SU-DHL-6 (cell line): ENCODE data around the gene STARD3.

Experiments
- H2AFZ ChIP-seq: fragments of 200-600 bp; sonication (generic); 2 replicates; pipeline ENCODE4 v1.6.1; 2014; ENCODE audit warnings: low read depth, mild to moderate bottlenecking, moderate library complexity, mixed read lengths, antibody characterized with exemption, low read length; ENCODE audit not compliant: severe bottlenecking
- H3F3A ChIP-seq: fragments of 200-600 bp; shearing (Covaris generic); 2 replicates; pipeline ENCODE4 v1.6.0; 2016; ENCODE audit warnings: antibody characterized with exemption, mild to moderate bottlenecking; ENCODE audit not compliant: insufficient read depth
- H3K27ac ChIP-seq: fragments of 200-600 bp; sonication (generic); 2 replicates; pipeline ENCODE4 v1.5.1; 2016; ENCODE audit warnings: low read depth, mild to moderate bottlenecking, low read length, moderate library complexity, mixed read lengths
- H3K27me3 ChIP-seq: fragments of 200-600 bp; sonication (generic), shearing (Covaris generic); 2 replicates; pipeline ENCODE4 v1.6.0; 2014; ENCODE audit warnings: mild to moderate bottlenecking, low read length
- H3K36me3 ChIP-seq: fragments of 200-600 bp; sonication (generic); 2 replicates; pipeline ENCODE4 v1.6.1; 2014; ENCODE audit warnings: mild to moderate bottlenecking, low read length, mixed read lengths
- H3K4me2 ChIP-seq: fragments of 300-600, 200-600 bp; shearing (Covaris generic), sonication (generic); 2 replicates; pipeline ENCODE4 v1.6.0; 2014; ENCODE audit warnings: low read length, low read depth, mild to moderate bottlenecking; ENCODE audit not compliant: poor library complexity, severe bottlenecking
- H3K4me3 ChIP-seq: fragments of 200-600 bp; sonication (generic); 2 replicates; pipeline ENCODE4 v1.5.1; 2014; ENCODE audit warnings: antibody characterized with exemption, low read length, mild to moderate bottlenecking, mixed read lengths; ENCODE audit not compliant: insufficient read depth, poor library complexity, severe bottlenecking
- H3K79me2 ChIP-seq: fragments of 200-600 bp; sonication (generic); 2 replicates; pipeline ENCODE4 v1.6.1; 2014; ENCODE audit warnings: mild to moderate bottlenecking, low read length, moderate library complexity; ENCODE audit not compliant: insufficient read depth
- H3K9ac ChIP-seq: fragments of 200-600 bp; sonication (generic); 2 replicates; pipeline ENCODE4 v1.7.0; 2014; ENCODE audit warnings: mild to moderate bottlenecking, low read length
- H3K9me2 ChIP-seq: fragments of 200-600 bp; sonication (generic); replicated peaks from 2 replicates; pipeline ENCODE4 v1.6.1; 2014; ENCODE audit warnings: low read length; ENCODE audit not compliant: insufficient read depth
- H3K9me3 ChIP-seq: fragments of 200-600 bp; sonication (generic); 2 replicates; pipeline ENCODE4 v1.6.1; 2014; ENCODE audit warnings: low read length, mixed read lengths; ENCODE audit not compliant: insufficient read depth
- H4K20me1 ChIP-seq: fragments of 200-600 bp; sonication (generic); 2 replicates; pipeline ENCODE4 v1.6.1; 2014; ENCODE audit warnings: low read depth, mild to moderate bottlenecking, antibody characterized with exemption, low read length, moderate library complexity, mixed read lengths
- CTCF ChIP-seq: fragments of 200-600 bp; sonication (generic); IDR thresholded peaks from one replicate; pipeline ENCODE4 v1.5.1; 2017; ENCODE audit warnings: antibody characterized with exemption, mild to moderate bottlenecking, low read length, moderate library complexity; ENCODE audit not compliant: insufficient read depth, poor library complexity, severe bottlenecking
- EZH2phosphoT487 ChIP-seq: fragments of 200-600 bp; sonication (generic), shearing (Covaris generic); conservative IDR thresholded peaks from 2 replicates; pipeline ENCODE4 v1.6.1; 2018; ENCODE audit warnings: mild to moderate bottlenecking, antibody characterized with exemption, low read length, moderate library complexity, mixed read lengths

Gene STARD3

GRCh38 chr17:39593371-39593770, 43.6 kb upstream of the STARD3 start:
- H3K27ac ChIP-seq = no peak overlapping the region
- H3K9me2 ChIP-seq = no peaks in the 10 kb centered on the region
- H3K4me3 ChIP-seq = no peak overlapping the region
- no peaks in the 10 kb centered on the region for H3K36me3 ChIP-seq
- no peaks in the 10 kb centered on the region for H3K27me3 ChIP-seq
- H3K4me2 ChIP-seq = no peak overlapping the region
- H3K79me2 ChIP-seq = no peaks in the 10 kb centered on the region
- H2AFZ ChIP-seq = no peak overlapping the region
- no peaks in the 10 kb centered on the region for H3K9me3 ChIP-seq
- H3F3A ChIP-seq = no peaks in the 10 kb centered on the region
- no peak for TF ChIP-seq EZH2phosphoT487
- TF ChIP-seq CTCF = no peak
- H3K9ac ChIP-seq = no peak overlapping the region
- no peaks in the 10 kb centered on the region for H4K20me1 ChIP-seq

GRCh38 chr17:39595294-39595693, 41.6 kb upstream of the STARD3 start:
- Histone ChIP-seq H4K20me1 (no peaks in the 10 kb centered on the region), H3K4me2 (no peak overlapping the region), H3K27ac (no peak overlapping the region), H3K27me3 (no peaks in the 10 kb centered on the region), H3K9me2 (no peaks in the 10 kb centered on the region), H3K9ac (no peak overlapping the region), H3K4me3 (no peak overlapping the region), H3K9me3 (no peaks in the 10 kb centered on the region), H3K36me3 (no peaks in the 10 kb centered on the region), H3K79me2 (no peaks in the 10 kb centered on the region), H2AFZ (no peak overlapping the region), H3F3A (no peaks in the 10 kb centered on the region)
- TF ChIP-seq EZH2phosphoT487 = no peak
- no peak for TF ChIP-seq CTCF

GRCh38 chr17:39595928-39596510, 40.9 kb upstream of the STARD3 start:
- H3K27ac ChIP-seq = no peak overlapping the region
- H3K27me3 ChIP-seq = no peaks in the 10 kb centered on the region
- no peaks in the 10 kb centered on the region for H3K79me2 ChIP-seq
- H3K9ac ChIP-seq = no peak overlapping the region
- no peaks in the 10 kb centered on the region for H4K20me1 ChIP-seq
- TF ChIP-seq CTCF (no peak), EZH2phosphoT487 (no peak)
- no peak overlapping the region for H3K4me3 ChIP-seq
- H3K9me2 ChIP-seq = no peaks in the 10 kb centered on the region
- no peak overlapping the region for H2AFZ ChIP-seq
- no peaks in the 10 kb centered on the region for H3K9me3 ChIP-seq
- H3K36me3 ChIP-seq = no peaks in the 10 kb centered on the region
- H3F3A ChIP-seq = no peaks in the 10 kb centered on the region
- H3K4me2 ChIP-seq = no peak overlapping the region
